GM19035 (cell line): ENCODE measurements around the gene ARRB2.

Experiments
- ATAC-seq: cut with Tn5 transposase; IDR thresholded peaks from one replicate; pipeline ENCODE4 v1.9.1; 2021; ENCODE audit not compliant: unreplicated experiment

The ARRB2 gene

DNA sequence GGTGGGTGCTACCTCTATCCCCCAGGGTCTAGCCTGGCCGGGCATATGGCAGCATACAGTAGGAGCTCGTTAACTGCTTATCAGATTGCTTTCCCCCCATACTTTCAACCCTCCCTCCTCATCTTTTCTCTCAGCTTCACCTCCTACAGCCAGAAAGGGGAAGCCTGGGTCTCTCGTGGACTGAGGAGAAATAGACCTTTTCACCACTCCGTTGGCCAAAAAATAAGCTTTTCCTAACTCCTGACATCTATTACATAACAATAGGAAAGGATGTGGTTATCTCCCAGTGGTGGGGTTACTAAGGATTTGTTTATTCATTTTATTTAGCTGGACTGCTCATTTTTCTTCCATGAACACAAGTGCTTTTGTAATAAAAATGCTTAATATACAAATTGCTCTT lies 38.3 kb downstream of the ARRB2 start:
- no peak for ATAC-seq

DNA sequence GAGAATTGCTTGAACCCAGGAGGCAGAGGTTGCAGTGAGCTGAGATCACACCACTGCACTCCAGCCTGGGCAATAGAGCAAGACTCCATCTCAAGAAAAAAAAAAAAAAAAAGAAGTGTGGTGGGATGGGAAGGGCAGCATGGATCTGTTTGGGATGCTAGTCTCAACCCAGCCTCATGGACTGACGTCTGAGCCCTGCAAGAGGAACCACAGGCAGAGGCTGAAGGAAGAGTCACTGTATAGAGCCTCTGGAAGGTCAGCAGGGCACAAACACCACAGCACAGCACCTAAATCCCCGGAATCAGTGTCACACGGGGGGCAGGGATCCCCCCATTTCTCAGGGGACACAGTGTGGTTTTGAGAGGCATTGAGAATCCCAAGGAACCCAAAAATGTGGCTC lies 40.2 kb downstream of the ARRB2 start:
- no peak for ATAC-seq

DNA sequence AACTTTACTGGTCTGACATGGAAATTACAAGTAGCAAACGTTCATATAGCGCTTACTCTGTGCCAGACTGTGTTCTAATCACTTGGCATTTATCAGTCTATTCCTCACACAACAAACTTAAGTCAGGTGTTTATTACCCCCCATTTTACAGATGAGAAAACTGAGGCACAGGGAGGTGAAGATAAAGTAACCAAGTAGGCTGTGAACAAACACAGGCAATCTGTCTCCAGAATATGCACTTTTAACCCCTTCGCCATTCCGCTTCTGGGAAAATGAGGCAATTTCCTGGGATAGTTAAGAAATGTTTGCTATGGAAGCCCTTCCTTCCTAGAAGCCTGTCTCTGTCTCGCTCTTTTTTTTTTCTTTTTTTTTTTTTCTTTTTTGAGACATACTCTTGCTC lies 41.5 kb downstream of the ARRB2 start:
- no peak for ATAC-seq

DNA sequence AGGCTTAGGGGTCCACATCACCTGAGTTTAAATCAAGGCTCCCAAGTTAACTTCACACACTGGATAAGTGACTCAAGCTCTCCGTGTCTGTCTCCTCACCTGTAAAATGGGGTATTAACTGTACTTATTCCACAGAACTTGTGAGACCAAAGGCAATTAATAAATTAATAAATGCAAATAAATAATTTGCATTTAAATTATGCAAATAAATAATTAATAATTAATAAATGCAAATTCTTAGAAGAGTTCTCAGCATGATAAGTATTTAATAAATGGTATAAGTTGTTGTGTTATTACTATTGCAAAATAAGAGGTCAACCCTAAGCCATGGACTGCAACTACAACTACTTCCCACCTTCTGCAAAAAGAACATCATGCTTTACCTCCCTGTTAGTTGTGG lies 43.0 kb downstream of the ARRB2 start:
- no peak for ATAC-seq

DNA sequence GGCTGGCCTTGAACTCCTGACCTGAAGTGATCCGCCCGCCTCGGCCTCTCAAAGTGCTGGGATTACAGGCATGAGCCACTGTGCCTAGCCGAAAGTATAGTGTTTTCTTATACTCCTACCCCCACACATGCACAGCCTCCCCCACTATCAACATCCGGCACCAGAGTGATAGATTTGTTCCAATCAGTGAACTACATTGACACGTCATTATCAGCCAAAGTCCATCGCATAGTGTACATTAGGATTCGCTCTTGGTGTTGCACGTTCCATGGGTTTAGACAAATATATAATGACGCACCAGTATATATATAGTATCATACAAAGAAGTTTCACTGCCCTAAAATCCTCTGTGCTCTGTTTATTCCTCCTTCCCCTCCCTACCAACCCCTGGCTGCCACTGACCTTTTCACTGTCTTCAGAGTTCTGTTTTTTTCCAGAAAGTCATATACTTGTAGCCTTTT lies 49.4 kb downstream of the ARRB2 start:
- no peak for ATAC-seq

DNA sequence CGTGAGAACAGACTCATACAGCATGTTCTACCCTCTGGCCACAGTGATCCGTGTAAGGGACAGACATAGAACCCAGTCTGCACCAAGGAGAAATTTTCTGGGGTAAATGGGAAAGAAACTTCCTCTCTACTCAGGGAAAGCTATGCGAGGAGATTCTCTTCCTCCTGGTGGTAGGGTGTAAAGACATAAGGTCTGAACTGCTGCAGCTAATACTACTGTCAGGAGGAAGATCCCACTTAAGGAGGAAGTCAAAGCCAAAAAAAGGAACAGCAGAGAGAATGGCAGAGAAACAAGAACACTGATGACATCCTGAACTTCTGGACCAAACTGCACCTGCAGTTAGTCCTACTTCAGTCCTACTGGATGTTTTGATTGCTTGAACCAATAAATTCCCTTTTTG lies 54.2 kb downstream of the ARRB2 start:
- no peak for ATAC-seq

DNA sequence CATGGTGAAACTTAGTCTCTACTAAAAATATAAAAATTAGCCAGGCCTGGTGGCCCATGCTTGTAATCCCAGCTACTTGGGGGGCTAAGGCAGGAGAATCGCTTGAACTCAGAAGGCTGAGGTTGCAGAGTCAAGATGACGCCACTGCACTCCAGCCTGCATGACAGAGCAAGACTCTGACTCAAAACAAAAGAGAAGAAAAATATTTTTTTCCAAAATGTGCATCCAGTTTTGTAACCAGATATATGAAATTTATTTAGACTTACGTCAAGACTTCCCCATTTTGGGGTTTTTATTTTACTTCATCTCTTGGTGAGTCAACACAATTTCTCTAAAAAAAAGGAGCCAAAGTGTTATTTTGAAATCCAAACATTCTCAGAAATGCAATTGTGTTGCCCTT lies 55.8 kb downstream of the ARRB2 start:
- no peak for ATAC-seq

DNA sequence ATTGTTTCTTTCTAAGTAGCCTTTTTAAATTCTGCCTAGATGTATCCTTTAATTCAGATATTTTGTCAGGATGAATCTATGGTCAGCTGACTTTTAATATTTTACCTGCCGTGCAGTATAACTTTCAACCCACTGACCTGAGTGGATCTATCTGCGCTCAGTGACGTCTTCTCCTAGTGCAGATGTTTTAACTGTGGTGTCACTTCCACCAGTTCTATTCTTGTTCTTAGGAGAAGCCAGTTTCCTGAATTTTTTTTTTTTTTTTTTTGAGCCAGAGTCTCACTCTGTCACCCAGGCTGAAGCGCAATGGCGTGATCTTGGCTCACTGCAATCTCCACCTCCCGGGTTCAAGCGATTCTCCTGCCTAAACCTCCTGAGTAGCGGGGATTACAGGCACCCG lies 56.3 kb downstream of the ARRB2 start:
- ATAC-seq, result no peak

DNA sequence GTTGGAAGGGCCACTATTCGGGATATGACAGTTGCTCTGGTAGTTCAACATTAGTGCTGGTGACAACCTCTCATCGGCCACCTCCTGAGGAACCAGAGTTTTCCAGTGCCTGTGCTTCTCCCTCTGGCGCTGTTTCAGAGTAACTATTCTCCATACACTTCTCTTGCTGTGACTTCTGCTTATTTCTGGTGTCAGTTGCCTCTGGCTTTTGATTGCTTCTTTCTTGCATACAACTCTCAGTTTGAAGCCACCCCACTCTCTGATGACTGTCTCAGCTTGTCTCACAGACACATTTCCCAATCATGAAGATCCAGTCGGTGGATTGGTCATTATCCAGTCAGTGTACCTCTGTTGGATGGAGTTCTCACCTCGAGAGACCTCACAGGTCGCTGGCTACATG lies 57.9 kb downstream of the ARRB2 start:
- no peak for ATAC-seq

DNA sequence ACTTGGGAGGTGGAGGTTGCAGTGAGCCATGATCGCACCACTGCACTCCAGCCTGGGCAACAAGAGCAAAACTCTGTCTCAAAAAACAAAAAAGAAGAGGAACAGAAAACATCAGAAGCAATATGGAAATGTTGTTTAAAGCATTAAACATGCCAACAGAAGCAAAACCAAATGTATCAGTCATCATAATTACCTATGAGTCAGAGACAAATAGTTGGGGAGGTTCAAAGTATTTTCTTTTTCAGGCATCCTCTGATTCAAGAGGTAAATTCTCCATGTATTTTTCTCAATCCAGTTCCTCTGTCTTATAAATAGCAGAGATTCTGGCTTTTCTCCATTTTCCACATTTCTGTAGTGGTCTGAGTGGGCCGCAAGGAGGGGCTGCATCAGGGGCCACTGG lies 59.2 kb downstream of the ARRB2 start:
- no peak for ATAC-seq
